ENCODE data around the gene KIRREL3.

Gene KIRREL3

DNA sequence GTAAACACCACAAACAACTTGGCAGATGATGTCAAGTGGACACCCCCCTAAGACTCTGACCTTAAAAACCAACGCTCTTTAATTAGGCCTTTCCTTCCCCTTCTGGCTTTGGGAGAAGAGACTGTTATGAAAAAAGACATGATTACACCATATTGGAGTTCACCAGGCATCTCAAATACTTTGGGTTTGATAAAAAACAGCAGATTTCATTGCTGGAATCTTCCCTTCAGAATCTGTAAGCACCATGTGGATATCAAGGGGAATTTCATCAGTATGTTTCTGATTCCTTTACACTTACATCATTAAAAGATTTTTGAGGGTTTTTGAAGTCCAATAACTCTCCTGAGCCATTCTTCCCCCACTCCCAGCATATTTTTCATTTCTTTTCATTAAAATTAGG lies 85.6 kb downstream of the KIRREL3 start:
- DNase-seq (ENCODE audit: low spot score), result no peak

DNA sequence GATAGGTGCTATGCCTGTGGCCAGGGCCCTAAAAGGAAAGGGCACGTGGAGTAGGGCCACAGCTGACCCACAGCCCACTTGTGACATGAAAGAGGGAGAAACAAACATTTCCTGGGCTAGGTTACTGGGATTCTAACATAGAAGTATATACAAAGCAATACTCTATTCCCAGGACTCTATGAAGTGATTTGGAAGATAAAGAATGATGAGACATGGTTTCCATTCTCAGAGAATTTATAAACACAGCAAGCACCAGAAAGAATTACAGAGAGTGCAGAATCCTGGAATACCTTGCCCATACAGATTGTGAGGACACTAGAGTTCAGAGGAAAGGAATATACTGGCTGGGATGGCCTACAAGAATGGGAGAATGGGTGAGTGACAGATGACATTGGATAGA lies 86.4 kb downstream of the KIRREL3 start:
- no peak for DNase-seq (ENCODE audit: low spot score)

DNA sequence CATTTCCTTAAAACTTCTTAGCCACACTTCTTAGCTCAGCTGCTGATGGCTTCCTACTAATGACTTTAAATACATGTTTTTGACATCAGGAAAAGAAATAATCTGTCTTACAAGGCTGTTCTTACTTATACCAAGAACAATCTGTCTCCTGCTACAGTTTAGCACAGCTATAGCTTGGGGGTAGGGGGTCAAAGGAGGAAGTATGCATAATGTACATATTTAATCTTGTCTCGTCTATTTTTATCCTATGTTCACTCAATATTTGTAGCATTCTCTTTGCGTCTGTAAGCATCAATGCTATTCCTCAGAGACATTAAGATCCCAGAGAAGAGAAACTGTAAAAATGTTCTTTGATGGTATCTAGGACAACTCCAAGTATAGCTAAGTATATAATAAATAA lies 96.0 kb downstream of the KIRREL3 start:
- DNase-seq (ENCODE audit: low spot score), result no peak

DNA sequence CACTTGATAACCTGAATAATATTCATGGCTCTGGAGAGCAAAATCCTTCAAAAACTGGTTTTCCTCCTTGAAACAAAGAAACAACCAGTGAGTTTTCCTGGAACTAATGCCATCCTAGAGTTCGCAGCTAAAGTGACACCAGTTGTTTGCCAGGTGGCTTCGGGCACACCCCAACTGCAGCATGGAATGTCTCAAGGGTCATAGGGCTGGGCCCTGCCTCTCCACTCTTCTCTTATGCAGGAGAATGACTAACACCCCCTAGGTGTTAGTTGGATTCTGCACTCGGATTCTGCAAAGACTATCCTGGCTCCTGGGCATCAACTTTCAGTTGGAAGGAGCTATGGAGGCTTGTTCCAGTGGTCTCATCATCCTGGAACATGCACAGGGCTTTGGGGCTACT lies 98.8 kb downstream of the KIRREL3 start:
- DNase-seq (ENCODE audit: low spot score), result no peak

DNA sequence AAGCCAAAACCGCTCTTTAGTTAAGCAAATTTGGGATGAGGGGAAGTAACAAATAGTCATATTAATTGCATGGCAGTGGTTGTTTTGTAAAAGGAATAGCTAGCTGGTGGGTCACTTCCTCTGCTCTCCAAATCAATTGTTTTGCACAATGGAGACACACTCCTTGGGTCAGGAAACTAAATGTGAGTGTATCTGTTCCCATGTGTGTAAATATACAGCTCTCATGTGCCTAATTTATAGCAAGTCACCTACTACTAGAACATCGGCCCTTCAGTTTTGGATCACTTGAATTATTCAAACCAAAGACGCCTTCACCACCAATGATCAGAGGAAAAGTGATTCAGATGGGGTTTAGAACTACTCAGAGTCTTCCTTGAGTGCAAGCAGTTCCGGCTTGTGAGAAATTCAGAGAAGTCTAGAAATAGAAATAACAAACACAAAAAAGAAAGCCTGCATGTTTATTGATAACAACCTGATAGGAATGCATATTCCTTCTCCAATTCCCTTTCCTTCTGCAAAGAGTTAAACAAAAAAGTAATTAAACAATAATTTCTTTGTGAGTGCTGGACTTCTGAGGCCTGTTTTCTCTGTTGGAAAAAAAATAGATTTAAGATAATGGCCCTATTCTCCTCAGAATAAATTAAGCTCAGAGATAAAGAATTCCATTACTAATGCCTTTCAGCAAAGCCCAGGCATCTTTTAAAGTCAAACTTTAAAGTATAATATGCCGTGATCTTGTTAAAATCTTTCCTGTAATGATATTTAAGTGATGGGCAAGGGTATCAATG lies 100.4 kb downstream of the KIRREL3 start:
- DNase-seq (ENCODE audit: low spot score), result no peak

DNA sequence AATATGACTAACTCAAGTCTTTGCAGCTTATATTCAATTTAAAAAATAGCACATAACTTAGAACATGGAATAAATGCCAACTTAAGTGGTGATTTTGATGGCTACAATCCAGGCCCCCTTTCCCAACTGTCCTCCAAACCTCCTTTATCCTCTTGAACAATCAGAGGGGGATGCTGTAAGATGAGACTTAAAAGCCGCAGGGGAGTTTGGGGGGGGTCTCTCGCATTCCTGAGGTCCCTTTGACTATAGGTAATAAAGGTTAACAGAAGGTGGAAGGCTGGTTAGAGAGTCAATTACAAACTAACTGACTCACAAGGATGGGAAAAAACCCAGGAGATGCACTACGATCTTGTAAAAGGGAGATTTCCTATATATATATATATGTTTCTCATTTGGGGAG lies 101.8 kb downstream of the KIRREL3 start:
- peak; percentile 48 for DNase-seq (ENCODE audit: low spot score)

DNA sequence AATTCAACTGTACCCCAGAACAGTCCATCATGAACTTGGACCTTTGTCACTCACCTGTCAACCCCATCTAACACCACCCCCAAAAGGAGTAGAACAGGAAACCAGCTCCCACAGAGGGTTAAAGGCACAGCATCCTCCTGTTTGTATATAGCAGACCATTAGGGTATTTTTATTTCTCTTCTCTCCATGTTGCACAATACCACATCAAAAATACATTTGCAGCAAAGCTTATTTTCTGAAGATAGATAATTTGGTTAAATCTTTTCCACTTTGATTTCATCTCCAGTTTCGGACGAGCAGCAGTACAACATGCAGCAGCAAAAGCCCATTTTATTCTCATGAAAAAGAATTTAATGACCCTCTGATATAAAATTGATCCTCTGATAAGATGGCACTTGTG lies 103.1 kb downstream of the KIRREL3 start:
- DNase-seq (ENCODE audit: low spot score), result no peak

DNA sequence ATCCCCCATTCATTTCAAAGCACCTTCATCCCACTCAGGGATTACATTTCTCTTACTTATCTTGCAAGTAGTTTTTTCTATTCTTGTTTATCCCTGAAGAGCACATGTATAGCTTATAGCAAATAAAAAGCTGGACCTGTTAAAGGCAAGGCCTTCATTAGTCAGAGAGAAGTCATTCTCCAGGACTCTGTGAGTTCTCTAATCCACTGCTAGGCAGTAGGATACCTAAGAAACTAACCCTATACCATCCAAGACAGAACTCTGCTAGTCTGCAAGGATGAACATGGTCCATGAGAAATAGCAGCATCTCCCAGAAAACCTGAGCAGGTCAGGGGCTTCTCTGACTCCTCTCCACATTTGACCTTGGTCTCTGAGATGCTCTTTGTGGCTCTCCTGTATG lies 104.5 kb downstream of the KIRREL3 start:
- DNase-seq (ENCODE audit: low spot score), result no peak

DNA sequence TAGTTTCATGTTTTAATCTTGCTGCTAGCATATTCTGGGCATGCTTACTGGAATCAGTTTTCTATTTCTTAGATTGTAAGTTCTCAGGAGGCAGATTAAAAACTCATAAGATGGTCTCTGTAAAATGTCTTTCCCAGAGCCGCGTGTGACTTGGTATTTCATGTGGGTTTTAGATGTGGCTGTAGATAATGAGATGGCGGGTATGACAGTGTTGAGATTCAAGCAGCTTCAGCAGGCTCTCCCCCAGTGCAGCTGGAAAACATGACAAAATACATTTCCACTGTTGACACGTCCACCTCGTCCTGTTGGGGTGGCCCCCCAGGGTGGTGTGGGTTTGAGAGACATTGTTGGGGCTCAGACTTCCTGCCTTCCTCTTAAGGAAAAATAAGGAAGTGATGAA lies 106.8 kb downstream of the KIRREL3 start:
- DNase-seq (ENCODE audit: low spot score), result no peak

DNA sequence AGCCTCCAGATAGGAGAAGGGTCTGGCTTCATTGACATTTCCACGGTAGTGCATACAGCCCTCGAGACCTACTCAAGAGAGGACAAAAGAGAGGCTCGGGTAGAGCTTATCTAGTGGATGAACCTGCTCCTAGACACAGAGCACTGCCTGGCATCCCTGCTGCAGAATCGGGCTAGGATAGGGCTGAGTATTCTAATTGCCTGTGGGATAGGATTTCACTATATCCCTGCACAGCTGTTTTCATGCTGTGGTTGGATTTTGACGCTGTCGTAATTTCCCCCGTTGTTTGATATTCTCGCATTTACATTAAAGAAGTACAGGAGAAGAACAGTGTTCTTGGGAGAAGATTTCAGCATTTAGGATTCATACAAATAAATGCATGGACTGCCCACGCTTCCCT lies 107.8 kb downstream of the KIRREL3 start:
- no peak for DNase-seq (ENCODE audit: low spot score)

DNA sequence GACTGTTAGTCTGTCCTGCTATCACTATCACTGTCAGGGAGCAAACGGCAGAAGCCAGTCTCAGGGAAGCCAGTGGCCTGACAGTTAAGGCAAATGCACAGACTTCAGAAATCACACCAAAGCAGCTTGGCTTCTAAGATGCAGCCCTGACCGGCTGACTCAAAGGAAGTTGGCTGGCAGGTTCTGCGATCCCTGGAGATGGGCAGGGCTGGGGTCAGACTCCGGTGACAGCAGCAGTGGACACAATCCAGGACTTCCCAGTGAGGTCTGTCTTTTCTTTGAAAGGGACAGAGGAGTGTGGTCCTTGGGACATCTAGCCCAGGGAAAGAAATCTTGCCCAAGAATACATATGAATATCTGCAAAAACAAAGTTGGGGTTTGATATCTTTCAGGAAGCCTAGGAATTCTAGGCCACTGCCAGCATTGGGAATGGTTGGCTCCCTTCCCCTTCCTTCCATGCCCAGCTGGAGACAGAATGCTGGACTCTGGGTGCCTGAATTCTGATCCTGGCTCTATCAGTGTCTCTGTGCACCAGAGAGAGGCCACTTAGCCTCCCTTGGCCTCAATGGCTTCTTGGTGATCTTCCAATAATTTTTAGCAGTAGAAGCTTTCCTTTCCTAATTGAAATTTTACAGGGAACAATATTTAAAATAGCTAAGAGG lies 108.9 kb downstream of the KIRREL3 start:
- no peak for DNase-seq (ENCODE audit: low spot score)

DNA sequence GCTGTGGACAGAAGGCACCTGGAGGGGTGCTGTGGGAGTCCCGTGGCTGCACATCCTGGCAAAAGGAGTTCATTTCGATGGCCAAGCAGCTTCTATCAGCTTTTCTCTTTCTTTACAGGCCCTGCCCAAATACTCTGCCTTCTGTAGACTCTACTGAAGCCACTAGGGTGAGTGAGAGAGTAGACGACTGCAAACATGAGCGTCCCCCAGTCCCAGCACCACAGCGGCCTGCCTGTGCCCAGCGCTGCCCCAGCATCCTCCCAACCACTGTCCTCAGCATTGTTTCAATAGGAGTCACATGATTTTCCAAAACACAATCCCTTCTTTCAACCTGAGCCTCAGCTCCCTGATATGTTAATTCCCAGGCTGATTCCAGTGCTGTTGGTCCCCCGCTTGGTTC lies 110.0 kb downstream of the KIRREL3 start:
- peak; percentile 59 for DNase-seq (ENCODE audit: low spot score)

DNA sequence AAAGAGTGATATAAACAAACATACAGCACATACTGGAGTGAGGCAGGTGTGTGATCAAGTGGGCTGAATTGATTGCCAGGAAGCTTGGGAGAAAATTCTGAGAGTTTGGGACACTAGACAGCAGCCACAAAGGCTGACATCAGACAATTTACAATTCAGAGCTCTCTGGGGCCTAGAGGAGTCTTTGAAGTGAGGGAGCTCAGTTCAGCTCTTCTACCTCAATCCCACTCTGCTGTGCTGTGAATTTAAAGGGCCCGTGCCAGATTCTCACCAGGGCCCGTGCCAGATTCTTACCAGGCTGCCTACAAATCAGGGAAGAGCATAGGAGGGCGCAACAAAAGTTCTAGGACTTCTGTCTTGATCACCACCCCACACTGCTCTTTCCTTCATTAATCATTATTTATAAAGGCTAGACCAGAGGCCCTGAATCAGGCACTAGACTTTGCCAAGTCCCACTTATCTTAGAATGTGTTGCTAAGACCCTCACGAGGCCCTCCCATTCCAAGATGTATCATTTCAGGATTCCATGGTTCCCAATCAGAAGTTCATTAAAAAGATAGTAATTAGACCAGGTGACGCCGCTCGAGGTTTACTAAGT lies 112.4 kb downstream of the KIRREL3 start:
- no peak for DNase-seq (ENCODE audit: low spot score)

DNA sequence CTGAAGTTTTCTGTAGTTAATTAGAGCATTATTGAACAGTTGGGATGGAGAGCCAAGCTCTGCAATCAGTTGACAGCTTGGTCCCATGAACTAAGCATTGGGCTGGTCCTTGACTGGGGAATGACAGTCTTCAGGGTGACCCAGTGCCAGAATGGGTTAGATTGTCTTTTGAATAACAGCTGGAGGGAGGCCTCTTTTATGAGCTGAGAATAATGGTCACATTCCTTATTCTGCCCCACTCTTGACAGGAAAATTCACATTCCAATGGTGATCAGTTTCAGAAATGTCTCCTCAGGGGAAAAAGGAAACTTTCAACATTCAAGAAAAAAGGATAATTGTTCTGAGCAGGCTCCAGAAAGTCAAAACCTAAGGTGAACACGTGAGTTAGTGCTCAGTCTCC lies 113.9 kb downstream of the KIRREL3 start:
- DNase-seq (ENCODE audit: low spot score), result no peak

DNA sequence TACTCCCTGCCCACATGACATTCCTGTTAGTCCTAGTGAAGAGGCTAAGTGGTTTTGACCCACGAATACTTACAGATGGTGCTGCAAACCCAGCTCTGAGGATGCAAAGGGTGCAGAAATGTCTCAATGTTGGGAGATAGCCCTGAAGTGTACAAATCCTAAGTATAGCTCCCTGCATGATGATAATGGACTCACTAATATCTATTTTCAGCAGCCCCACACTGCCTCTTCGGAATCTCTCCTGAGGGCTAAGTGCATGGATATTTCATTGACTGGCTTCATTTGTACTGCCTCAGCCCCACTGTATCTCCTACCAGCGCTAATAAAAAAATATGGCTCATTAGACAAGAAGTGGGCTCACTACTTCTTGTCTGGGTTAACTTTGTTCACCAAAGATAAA lies 114.5 kb downstream of the KIRREL3 start:
- no peak for DNase-seq (ENCODE audit: low spot score)

DNA sequence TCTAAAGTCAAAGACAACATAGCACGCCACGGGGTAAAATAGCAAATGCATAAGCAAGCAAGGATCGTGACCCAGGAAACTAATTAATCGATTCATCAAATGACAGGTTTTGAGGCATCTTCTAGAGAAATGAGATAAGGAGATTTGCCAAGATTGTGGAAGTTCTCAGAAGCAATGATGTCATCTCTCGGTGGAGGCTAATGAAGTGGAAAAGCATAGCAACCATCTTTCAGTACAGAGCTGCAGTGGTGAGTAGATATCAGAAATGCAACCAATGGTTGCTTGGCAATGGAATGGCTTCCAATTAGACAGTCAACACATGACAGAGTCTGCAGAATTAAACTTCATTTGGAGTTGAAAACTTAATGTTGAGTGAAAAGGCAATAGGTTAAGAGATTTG lies 116.0 kb downstream of the KIRREL3 start:
- DNase-seq (ENCODE audit: low spot score), result no peak

DNA sequence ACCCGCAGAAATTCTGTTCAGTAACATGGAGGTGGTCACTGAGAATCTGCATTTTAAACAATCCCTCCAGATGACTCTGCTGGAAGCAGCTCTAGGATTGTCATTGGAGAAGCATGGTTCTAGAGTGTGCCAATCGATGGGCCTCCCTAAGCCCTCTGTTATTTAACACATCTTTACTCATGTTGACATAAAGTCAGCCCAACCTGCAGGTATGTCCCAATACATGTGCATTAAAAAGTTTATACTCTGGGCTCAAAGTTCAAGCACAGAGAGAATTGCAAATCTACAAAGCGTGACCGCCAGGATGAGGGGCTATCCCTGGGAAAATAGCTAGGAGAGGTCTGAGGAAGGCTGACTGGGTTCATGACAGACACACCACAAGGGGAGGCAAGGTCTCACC lies 116.4 kb downstream of the KIRREL3 start:
- no peak for DNase-seq (ENCODE audit: low spot score)

DNA sequence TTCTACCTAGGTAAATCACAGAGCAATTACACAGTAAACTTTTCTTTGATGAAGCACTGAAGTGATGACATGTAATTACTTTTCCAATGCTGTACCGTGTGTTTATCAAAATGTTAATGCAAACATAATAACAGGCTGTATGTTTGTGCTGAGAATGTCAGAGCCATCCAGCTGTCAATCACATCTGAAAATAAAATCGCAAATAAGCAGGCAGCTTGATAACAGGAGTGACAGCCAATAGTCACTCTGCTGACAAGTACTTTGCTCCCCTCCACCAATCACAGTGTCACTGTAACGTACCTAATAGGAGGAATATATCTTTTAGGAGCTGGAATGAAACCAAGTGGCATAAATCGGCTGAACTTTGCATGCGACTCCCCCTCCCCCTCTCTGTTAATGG lies 119.7 kb downstream of the KIRREL3 start:
- no peak for DNase-seq (ENCODE audit: low spot score)

DNA sequence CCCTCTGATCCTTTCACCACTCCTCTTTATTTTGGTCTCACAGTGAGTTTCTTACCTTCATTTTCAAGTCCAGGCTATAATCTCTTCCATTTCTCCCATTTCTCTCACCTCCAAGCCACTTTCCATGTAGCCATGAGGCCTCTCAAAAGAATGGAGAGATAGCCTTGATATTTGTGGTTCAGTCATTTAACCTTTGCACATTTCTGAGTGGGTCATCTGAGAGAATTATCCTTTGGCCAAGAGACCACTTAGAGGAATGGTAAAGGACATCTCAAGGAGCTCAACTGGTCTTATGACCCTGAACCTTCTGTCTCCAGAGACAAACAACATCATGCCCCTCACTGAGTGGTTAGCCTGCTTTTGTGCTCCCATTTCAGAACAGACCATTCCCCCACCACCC lies 121.1 kb downstream of the KIRREL3 start:
- DNase-seq (ENCODE audit: low spot score), result no peak

DNA sequence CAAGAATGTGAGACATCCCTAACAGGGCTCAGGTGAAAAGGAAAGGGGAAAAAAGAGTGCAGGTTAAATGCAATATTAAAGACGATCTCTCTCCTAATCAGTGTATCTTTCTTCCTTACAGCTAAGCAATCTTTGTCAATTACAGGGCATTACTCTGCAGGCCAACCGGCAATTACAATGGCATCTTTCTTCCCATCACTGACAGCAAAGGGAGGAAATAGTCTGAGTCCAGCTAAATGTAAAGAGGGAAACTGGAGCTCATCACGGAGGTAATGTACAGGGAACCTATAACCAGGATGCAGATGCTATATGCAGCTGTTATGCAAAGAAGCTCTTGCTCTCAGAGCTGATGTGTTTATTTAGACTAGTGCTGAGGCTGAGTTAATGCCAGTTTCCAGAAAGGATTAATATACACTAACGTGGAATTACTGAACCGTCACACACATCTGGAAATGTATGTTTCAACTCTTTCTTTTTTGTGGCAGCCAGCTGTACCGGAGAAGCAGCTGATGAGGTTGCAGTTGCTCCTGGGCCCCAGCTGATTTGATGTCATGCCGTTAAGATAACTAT lies 121.6 kb downstream of the KIRREL3 start:
- DNase-seq (ENCODE audit: low spot score), result no peak

DNA sequence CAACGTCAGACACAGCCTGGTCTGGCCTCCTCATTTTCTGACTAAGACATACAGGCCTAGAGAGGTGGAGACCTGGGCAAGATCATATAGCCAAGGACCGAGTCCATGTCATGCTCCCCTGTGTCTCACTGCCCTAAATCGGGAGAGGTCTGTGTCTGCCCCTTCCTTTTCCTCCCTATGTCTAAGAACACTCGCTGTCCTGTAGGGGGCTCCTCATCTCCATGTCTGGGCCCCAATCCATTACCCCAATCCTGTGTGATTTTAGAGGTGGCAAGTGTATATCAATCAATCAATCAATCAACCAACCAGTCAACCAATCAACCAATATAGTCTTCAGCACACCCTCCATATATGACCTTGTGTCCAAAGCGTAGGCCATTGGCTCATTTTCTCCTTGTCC lies 125.7 kb downstream of the KIRREL3 start:
- peak; percentile 53 for DNase-seq (ENCODE audit: low spot score)

DNA sequence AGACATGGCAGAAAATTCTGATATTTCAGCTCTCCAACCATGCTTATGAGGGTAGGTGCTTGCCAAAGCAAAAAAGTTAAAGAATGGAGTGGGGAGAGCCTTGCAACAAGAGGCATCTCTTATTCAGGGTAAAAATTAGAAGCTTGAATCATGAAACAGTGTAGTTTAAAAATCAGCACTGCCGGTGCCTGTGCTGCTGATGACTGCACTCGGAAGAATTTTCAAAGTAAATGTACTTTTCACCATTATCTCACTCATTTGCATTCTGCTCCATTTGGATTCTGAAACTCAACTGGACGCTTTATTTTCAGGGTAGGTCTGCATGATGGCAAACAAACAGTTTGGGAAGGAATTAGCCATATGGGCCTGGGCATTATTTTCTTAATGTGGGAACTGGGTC lies 126.3 kb downstream of the KIRREL3 start:
- no peak for DNase-seq (ENCODE audit: low spot score)

DNA sequence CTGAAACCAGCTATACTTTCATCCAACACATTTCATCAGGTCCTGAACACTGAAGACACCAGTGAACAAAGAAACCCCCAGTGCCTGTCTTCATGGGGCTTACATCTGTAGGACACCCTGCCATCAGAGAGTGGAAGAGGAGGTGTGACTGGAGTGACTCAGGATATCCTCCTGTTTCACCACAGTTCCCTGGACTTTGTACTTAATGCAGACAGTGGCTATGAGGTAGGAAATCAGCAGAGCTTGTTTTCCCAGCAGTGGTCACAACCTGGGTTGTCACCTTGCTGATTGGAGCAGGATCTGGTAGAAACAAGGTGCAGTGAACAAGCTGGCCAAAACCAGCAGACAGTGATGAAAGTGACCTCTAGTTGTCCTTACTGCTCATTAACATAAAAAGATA lies 128.8 kb downstream of the KIRREL3 start:
- DNase-seq (ENCODE audit: low spot score), result no peak

Measured in iPS-NIHi11 (cell line).